Peyer's patch (tissue), 4 donors: Measurements from ENCODE around the gene OGFRL1.

Experiments used
- CTCF ChIP-seq, 6 experiments: fragments of 450-650 bp in 4 of 6; fragments of 200-600 bp in 2 of 6; sonication (generic) in 1 of 6; IDR thresholded peaks; one replicate each; pipeline ENCODE4 v1.5.1; 2017 to 2019; ENCODE audit warnings: antibody characterized with exemption in 6 of 6, mild to moderate bottlenecking in 3 of 6, moderate library complexity in 1 of 6
- POLR2A ChIP-seq, 2 donors: fragments of 450-650 bp; IDR thresholded peaks; one replicate each; pipeline ENCODE4 v1.5.1; 2017; ENCODE audit warnings: antibody characterized with exemption in 2 of 2, mild to moderate bottlenecking in 2 of 2, moderate library complexity in 2 of 2

GRCh38 chr6:71248306-71248765 lies 40.3 kb upstream of the OGFRL1 start:
- TF ChIP-seq CTCF (IDR thresholded peaks at IDR 0.05) (no peak), POLR2A (IDR thresholded peaks at IDR 0.05) (no peak)
